ENCODE results near the gene SLC1A1.
"Not testable (repeated sequence)": the region's sequence is repeated elsewhere in the genome, so short reads cannot be mapped to it uniquely, and the experiment has no call there.

SLC1A1 gene

GRCh38 chr9:4541856-4542255 lies 51.6 kb downstream of the SLC1A1 start:
- Histone ChIP-seq H3K36me3 (ENCODE audit: control insufficient read depth in 1 of 2, insufficient read depth in 2 of 2, low read length in 2 of 2) (peaks cover 2 to 3% of the 10 kb centered on the region in 2 experiments), H3K79me2 (ENCODE audit: control insufficient read depth, insufficient read depth, low read length, poor library complexity) (no peaks in the 10 kb centered on the region), H3K9ac (ENCODE audit: low read length) (no peak overlapping the region), H3K27ac (ENCODE audit: low read depth, low read length) (peak overlapping the region; percentile 39), H3K14ac (ENCODE audit: low read length) (no peak overlapping the region), H2AK5ac (ENCODE audit: low read length) (no peak overlapping the region), H2BK5ac (ENCODE audit: low read depth, low read length, poor library complexity) (peak overlapping the region; percentile 7), H2AFZ (ENCODE audit: insufficient read depth, low read length, poor library complexity) (no peak overlapping the region), H3K4ac (ENCODE audit: low read depth, low read length) (no peak overlapping the region), H3K27me3 (ENCODE audit: insufficient read depth, low read length) (no peaks in the 10 kb centered on the region), H3K79me1 (ENCODE audit: low read length) (no peaks in the 10 kb centered on the region), H2BK12ac (ENCODE audit: low read length) (peak overlapping the region; percentile 40), H3K23ac (ENCODE audit: low read length) (no peak overlapping the region), H2BK120ac (ENCODE audit: insufficient read depth, low read length, poor library complexity) (no peak overlapping the region), H3K4me3 (ENCODE audit: low read depth, low read length) (no peak overlapping the region), H4K91ac (ENCODE audit: low read depth, low read length) (no peak overlapping the region), H3K4me2 (ENCODE audit: low read length) (no peak overlapping the region), H4K12ac (ENCODE audit: low read depth, low read length) (no peak overlapping the region), H4K8ac (ENCODE audit: low read depth, low read length) (no peak overlapping the region), H3K4me1 (ENCODE audit: control insufficient read depth in 1 of 2, insufficient read depth in 2 of 2, low read length in 2 of 2) (peaks cover 0 to 6% of the 10 kb centered on the region in 2 experiments), H3K9me3 (ENCODE audit: insufficient read depth, low read depth, low read length) (peaks cover 8% of the 10 kb centered on the region), H3K18ac (ENCODE audit: low read length) (no peak overlapping the region)
- WGBS (ENCODE audit: extremely low coverage, insufficient coverage, insufficient read length), result no CpG with 5 or more reads among the region's 2 CpGs
- DNase-seq, result no peak

- DNase-seq; H3K18ac ChIP-seq (ENCODE audit: low read length); H3K4ac ChIP-seq (ENCODE audit: low read depth, low read length); H2AK5ac ChIP-seq (ENCODE audit: low read length); H3K23ac ChIP-seq (ENCODE audit: low read length); H2BK12ac ChIP-seq (ENCODE audit: low read length); H3K9ac ChIP-seq (ENCODE audit: low read length); H3K4me3 ChIP-seq (ENCODE audit: low read depth, low read length); H3K27ac ChIP-seq (ENCODE audit: low read depth, low read length); H3K14ac ChIP-seq (ENCODE audit: low read length); H3K36me3 ChIP-seq (ENCODE audit: control insufficient read depth in 1 of 2, insufficient read depth in 2 of 2, low read length in 2 of 2); H3K27me3 ChIP-seq (ENCODE audit: insufficient read depth, low read length); H4K91ac ChIP-seq (ENCODE audit: low read depth, low read length); H2AFZ ChIP-seq (ENCODE audit: insufficient read depth, low read length, poor library complexity); H3K79me2 ChIP-seq (ENCODE audit: control insufficient read depth, insufficient read depth, low read length, poor library complexity); H4K8ac ChIP-seq (ENCODE audit: low read depth, low read length); H3K9me3 ChIP-seq (ENCODE audit: insufficient read depth, low read depth, low read length); H3K4me2 ChIP-seq (ENCODE audit: low read length); H3K79me1 ChIP-seq (ENCODE audit: low read length); H2BK120ac ChIP-seq (ENCODE audit: insufficient read depth, low read length, poor library complexity); H4K12ac ChIP-seq (ENCODE audit: low read depth, low read length); H2BK5ac ChIP-seq (ENCODE audit: low read depth, low read length, poor library complexity): not testable (repeated sequence)
- WGBS (ENCODE audit: extremely low coverage, insufficient coverage, insufficient read length), result no CpG with 5 or more reads among the region's 5 CpGs
- H3K4me1 ChIP-seq (ENCODE audit: control insufficient read depth in 1 of 2, insufficient read depth in 2 of 2, low read length in 2 of 2), result peaks cover 7 to 11% of the 10 kb centered on the region in 2 experiments
These were observed 54.4 kb downstream of the SLC1A1 start for GRCh38 chr9:4544714-4545113.

DNA sequence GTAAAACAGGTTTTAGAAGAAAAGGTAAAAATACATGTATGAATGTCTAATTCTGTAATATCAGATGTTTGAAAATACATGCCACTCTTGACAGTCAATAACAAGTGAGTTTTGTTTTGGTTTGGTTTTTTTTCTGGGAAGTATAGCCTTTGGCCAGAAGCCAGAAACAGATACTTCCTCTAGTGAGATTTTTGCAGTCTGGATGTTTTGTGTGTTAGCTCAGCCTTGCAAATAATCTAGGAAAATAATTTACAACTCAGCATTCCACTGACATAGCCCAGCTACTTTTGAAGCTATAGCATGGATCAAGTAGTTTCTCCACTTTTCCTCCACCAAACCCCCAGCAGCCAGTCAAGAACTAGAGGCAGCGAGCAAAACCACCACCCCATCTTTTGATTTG lies 56.7 kb downstream of the SLC1A1 start:
- H3K4me2 ChIP-seq (ENCODE audit: low read length), result peak overlapping the region; percentile 37
- H4K8ac ChIP-seq (ENCODE audit: low read depth, low read length), result no peak overlapping the region
- no peak overlapping the region for H3K4ac ChIP-seq (ENCODE audit: low read depth, low read length)
- peaks cover 14% of the 10 kb centered on the region in 2 experiments for H3K4me1 ChIP-seq (ENCODE audit: control insufficient read depth in 1 of 2, insufficient read depth in 2 of 2, low read length in 2 of 2)
- no peak overlapping the region for H3K23ac ChIP-seq (ENCODE audit: low read length)
- H4K12ac ChIP-seq (ENCODE audit: low read depth, low read length), result no peak overlapping the region
- H2BK5ac ChIP-seq (ENCODE audit: low read depth, low read length, poor library complexity), result no peak overlapping the region
- H2BK120ac ChIP-seq (ENCODE audit: insufficient read depth, low read length, poor library complexity), result no peak overlapping the region
- H3K14ac ChIP-seq (ENCODE audit: low read length), result no peak overlapping the region
- no peak overlapping the region for H3K4me3 ChIP-seq (ENCODE audit: low read depth, low read length)
- no peak overlapping the region for H2BK12ac ChIP-seq (ENCODE audit: low read length)
- no peak overlapping the region for H3K9ac ChIP-seq (ENCODE audit: low read length)
- no peak overlapping the region for H2AK5ac ChIP-seq (ENCODE audit: low read length)
- no peak overlapping the region for H3K18ac ChIP-seq (ENCODE audit: low read length)
- peaks cover 2% of the 10 kb centered on the region for H3K79me1 ChIP-seq (ENCODE audit: low read length)
- H3K9me3 ChIP-seq (ENCODE audit: insufficient read depth, low read depth, low read length), result peaks cover 2% of the 10 kb centered on the region
- no peaks in the 10 kb centered on the region for H3K36me3 ChIP-seq (ENCODE audit: control insufficient read depth in 1 of 2, insufficient read depth in 2 of 2, low read length in 2 of 2)
- no peaks in the 10 kb centered on the region for H3K27me3 ChIP-seq (ENCODE audit: insufficient read depth, low read length)
- H2AFZ ChIP-seq (ENCODE audit: insufficient read depth, low read length, poor library complexity), result no peak overlapping the region
- H3K79me2 ChIP-seq (ENCODE audit: control insufficient read depth, insufficient read depth, low read length, poor library complexity), result no peaks in the 10 kb centered on the region
- H4K91ac ChIP-seq (ENCODE audit: low read depth, low read length), result no peak overlapping the region
- no peak overlapping the region for H3K27ac ChIP-seq (ENCODE audit: low read depth, low read length)
- DNase-seq, result peak in 1 of 2 donors; percentile 46
- no CpG with 5 or more reads among the region's 1 CpG for WGBS (ENCODE audit: extremely low coverage, insufficient coverage, insufficient read length)

DNA sequence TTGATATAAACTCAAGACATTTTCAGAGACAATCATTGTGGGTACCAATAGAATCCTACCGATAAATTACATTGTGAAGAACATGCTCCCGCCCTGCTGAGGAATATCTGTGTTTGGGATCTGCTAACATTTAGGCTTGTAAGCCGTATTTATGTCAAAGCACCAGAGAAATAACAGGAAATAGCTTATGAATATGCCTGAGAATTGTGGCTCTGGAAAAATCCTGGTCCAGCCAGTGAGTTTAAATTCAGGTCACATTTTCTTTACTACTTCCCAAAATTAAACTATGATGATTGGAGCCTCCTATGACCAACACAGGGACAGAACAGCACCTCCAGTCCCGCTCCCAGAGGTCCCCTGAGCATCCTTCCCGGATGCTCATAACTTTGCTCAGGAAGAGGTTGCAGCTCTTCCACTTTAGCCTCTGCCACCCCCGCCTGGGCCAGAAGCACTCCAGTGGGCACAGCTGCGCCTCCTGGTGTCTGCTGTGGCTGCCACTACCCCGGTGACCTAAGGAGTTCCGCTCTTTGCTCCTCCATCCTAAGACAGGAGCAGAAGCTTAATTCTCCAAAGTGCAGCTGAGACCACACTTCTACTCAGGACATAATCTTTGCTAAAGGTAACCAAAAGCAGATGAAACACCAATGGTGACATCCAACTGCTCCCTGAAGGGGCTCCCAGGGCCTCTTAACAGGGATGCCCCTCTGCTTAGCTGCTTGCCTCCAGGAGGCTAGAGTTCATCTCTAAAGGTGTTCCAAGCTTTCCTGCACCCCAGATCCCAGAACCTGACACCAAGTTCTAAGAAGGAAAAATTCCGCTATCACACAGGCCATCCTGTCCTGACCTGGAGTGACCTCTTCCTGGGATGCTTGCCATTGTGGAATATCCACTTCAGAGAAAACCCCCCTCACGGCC lies 58.8 kb downstream of the SLC1A1 start:
- peak overlapping the region; percentile 58 for H2BK12ac ChIP-seq (ENCODE audit: low read length)
- no peak overlapping the region for H3K4ac ChIP-seq (ENCODE audit: low read depth, low read length)
- peaks cover 2% of the 10 kb centered on the region for H3K79me1 ChIP-seq (ENCODE audit: low read length)
- H3K27me3 ChIP-seq (ENCODE audit: insufficient read depth, low read length), result no peaks in the 10 kb centered on the region
- H2AK5ac ChIP-seq (ENCODE audit: low read length), result no peak overlapping the region
- WGBS (ENCODE audit: extremely low coverage, insufficient coverage, insufficient read length), result no CpG with 5 or more reads among the region's 11 CpGs
- peak; percentile 37 to 70 for DNase-seq
- no peak overlapping the region for H3K18ac ChIP-seq (ENCODE audit: low read length)
- H4K91ac ChIP-seq (ENCODE audit: low read depth, low read length), result no peak overlapping the region
- H3K9me3 ChIP-seq (ENCODE audit: insufficient read depth, low read depth, low read length), result peaks cover 2% of the 10 kb centered on the region
- no peak overlapping the region for H3K4me3 ChIP-seq (ENCODE audit: low read depth, low read length)
- H3K4me1 ChIP-seq (ENCODE audit: control insufficient read depth in 1 of 2, insufficient read depth in 2 of 2, low read length in 2 of 2), result peaks cover 14% of the 10 kb centered on the region in 2 experiments
- H2BK5ac ChIP-seq (ENCODE audit: low read depth, low read length, poor library complexity), result no peak overlapping the region
- no peak overlapping the region for H3K4me2 ChIP-seq (ENCODE audit: low read length)
- H3K27ac ChIP-seq (ENCODE audit: low read depth, low read length), result no peak overlapping the region
- no peak overlapping the region for H2AFZ ChIP-seq (ENCODE audit: insufficient read depth, low read length, poor library complexity)
- no peak overlapping the region for H4K12ac ChIP-seq (ENCODE audit: low read depth, low read length)
- no peaks in the 10 kb centered on the region for H3K79me2 ChIP-seq (ENCODE audit: control insufficient read depth, insufficient read depth, low read length, poor library complexity)
- H3K36me3 ChIP-seq (ENCODE audit: control insufficient read depth in 1 of 2, insufficient read depth in 2 of 2, low read length in 2 of 2), result no peaks in the 10 kb centered on the region
- H3K14ac ChIP-seq (ENCODE audit: low read length), result no peak overlapping the region
- peak overlapping the region; percentile 9 for H2BK120ac ChIP-seq (ENCODE audit: insufficient read depth, low read length, poor library complexity)
- no peak overlapping the region for H3K23ac ChIP-seq (ENCODE audit: low read length)
- H3K9ac ChIP-seq (ENCODE audit: low read length), result no peak overlapping the region
- H4K8ac ChIP-seq (ENCODE audit: low read depth, low read length), result no peak overlapping the region
